SJCRH30 (cell line): ENCODE results near the gene SLC25A33. TPM values are rescaled to one million over a fixed set of nuclear protein-coding genes. Genes with fewer than 3 reads are reported as not detected.

Experiments used
- DNase-seq, 2 experiments: peaks; one replicate each; pipeline ENCODE4 v3.0.0-alpha.2; 2015 to 2020
- H3K27ac ChIP-seq: fragments of 250-450 bp; sonication (Bioruptor Pico); 2 replicates; pipeline ENCODE4 v1.5.1; 2020; ENCODE audit warnings: mild to moderate bottlenecking, moderate library complexity
- H3K27me3 ChIP-seq: fragments of 250-450 bp; sonication (Bioruptor Pico); 2 replicates; pipeline ENCODE4 v1.5.1; 2020; ENCODE audit warnings: mild to moderate bottlenecking, moderate library complexity
- H3K36me3 ChIP-seq: fragments of 250-450 bp; sonication (Bioruptor Pico); 2 replicates; pipeline ENCODE4 v1.5.1; 2020; ENCODE audit warnings: mild to moderate bottlenecking, moderate library complexity
- H3K4me1 ChIP-seq: fragments of 250-450 bp; sonication (Bioruptor Pico); 2 replicates; pipeline ENCODE4 v1.5.1; 2020; ENCODE audit warnings: mild to moderate bottlenecking, moderate library complexity
- H3K4me3 ChIP-seq: fragments of 250-450 bp; sonication (Bioruptor Pico); 2 replicates; pipeline ENCODE4 v1.5.1; 2020; ENCODE audit warnings: mild to moderate bottlenecking, moderate library complexity
- H3K9me3 ChIP-seq: fragments of 250-450 bp; sonication (Bioruptor Pico); replicated peaks from 2 replicates; pipeline ENCODE4 v1.5.1; 2020; ENCODE audit warnings: mild to moderate bottlenecking, moderate library complexity
- total RNA-seq: library from RNA; depleted of rRNA; stranded (reverse); fragments of >200 nt; shearing (Covaris generic); gene quantifications from 2 replicates; pipeline ENCODE4 v1.2.3, GENCODE V29; 2014; rRNA removed

Gene SLC25A33
- total RNA-seq, 1 experiment from 2014 or later = 21.0 TPM

- Histone ChIP-seq H3K4me1 (peaks cover 4% of the 10 kb centered on the region; the same call in 1 of the 2 replicates), H3K9me3 (peaks cover 5% of the 10 kb centered on the region; the same call in 1 of the 2 replicates), H3K27me3 (no peaks in the 10 kb centered on the region), H3K4me3 (no peak overlapping the region), H3K36me3 (no peaks in the 10 kb centered on the region), H3K27ac (no peak overlapping the region)
- no peak for DNase-seq
Measured at GRCh38 chr1:9629445-9630201, 90.4 kb downstream of the SLC25A33 start.

GRCh38 chr1:9630331-9631111 lies 91.3 kb downstream of the SLC25A33 start:
- Histone ChIP-seq H3K9me3 (peaks cover 6% of the 10 kb centered on the region; the same call in 1 of the 2 replicates), H3K36me3 (no peaks in the 10 kb centered on the region), H3K4me1 (peaks cover 4% of the 10 kb centered on the region; the same call in 1 of the 2 replicates), H3K27ac (no peak overlapping the region), H3K4me3 (no peak overlapping the region), H3K27me3 (no peaks in the 10 kb centered on the region)
- no peak for DNase-seq

- Histone ChIP-seq H3K27me3 (no peaks in the 10 kb centered on the region), H3K4me3 (no peak overlapping the region), H3K27ac (no peak overlapping the region), H3K9me3 (peaks cover 6% of the 10 kb centered on the region; the same call in 1 of the 2 replicates), H3K4me1 (peaks cover 4% of the 10 kb centered on the region; the same call in 1 of the 2 replicates), H3K36me3 (no peaks in the 10 kb centered on the region)
- DNase-seq = no peak
Measured at GRCh38 chr1:9631613-9632012, 92.3 kb downstream of the SLC25A33 start.

GRCh38 chr1:9633493-9633892 lies 94.2 kb downstream of the SLC25A33 start:
- H3K36me3 ChIP-seq = no peaks in the 10 kb centered on the region
- H3K27ac ChIP-seq = no peak overlapping the region
- no peak for DNase-seq
- peaks cover 6% of the 10 kb centered on the region; the same call in 1 of the 2 replicates for H3K9me3 ChIP-seq
- peaks cover 4% of the 10 kb centered on the region; the same call in 1 of the 2 replicates for H3K4me1 ChIP-seq
- H3K4me3 ChIP-seq = no peak overlapping the region
- H3K27me3 ChIP-seq = no peaks in the 10 kb centered on the region

- Histone ChIP-seq H3K36me3 (no peaks in the 10 kb centered on the region), H3K4me3 (no peak overlapping the region), H3K4me1 (no peaks in the 10 kb centered on the region; the same call in 1 of the 2 replicates), H3K27ac (no peak overlapping the region), H3K27me3 (no peaks in the 10 kb centered on the region), H3K9me3 (peaks cover 6% of the 10 kb centered on the region; the same call in 1 of the 2 replicates)
- DNase-seq = no peak
Measured at GRCh38 chr1:9634582-9634981, 95.3 kb downstream of the SLC25A33 start.

Other genes with a start within 250 kb of the SLC25A33 start
- 0.20 and 0.43 TPM in 2 replicates for gene SPSB1, start 246.6 kb upstream of the SLC25A33 start, total RNA-seq
- 42.6 and 43.1 TPM in 2 replicates for gene TMEM201, start 49.4 kb downstream of the SLC25A33 start, total RNA-seq
- 2.0 and 2.5 TPM in 2 replicates for gene PIK3CD, start 112.3 kb downstream of the SLC25A33 start, total RNA-seq